Osteocyte (in vitro differentiated cells): Measurements from ENCODE around the gene APOBEC3F. TPM values are rescaled to one million over a fixed set of nuclear protein-coding genes. Genes with fewer than 3 reads are reported as not detected.
"Not testable (repeated sequence)": the region's sequence is repeated elsewhere in the genome, so short reads cannot be mapped to it uniquely, and the experiment has no call there.

Experiments
- DNase-seq: peaks from one replicate; pipeline ENCODE4 v3.0.0; 2021; ENCODE audit warnings: mixed read lengths; ENCODE audit not compliant: unreplicated experiment; ENCODE audit errors: extremely low spot score
- H3K27ac Mint-ChIP-seq: one replicate; pipeline ENCODE4 v1.8.0; 2021; ENCODE audit warnings: mild to moderate bottlenecking, mixed read lengths; ENCODE audit not compliant: unreplicated experiment
- H3K27me3 Mint-ChIP-seq: one replicate; pipeline ENCODE4 v1.8.0; 2021; ENCODE audit warnings: mixed read lengths; ENCODE audit not compliant: unreplicated experiment
- H3K36me3 Mint-ChIP-seq: one replicate; pipeline ENCODE4 v1.8.0; 2021; ENCODE audit warnings: mixed read lengths; ENCODE audit not compliant: unreplicated experiment
- H3K4me1 Mint-ChIP-seq: one replicate; pipeline ENCODE4 v1.8.0; 2021; ENCODE audit warnings: mixed read lengths; ENCODE audit not compliant: unreplicated experiment
- H3K4me3 Mint-ChIP-seq: one replicate; pipeline ENCODE4 v1.8.0; 2021; ENCODE audit warnings: mild to moderate bottlenecking, moderate library complexity, mixed read lengths; ENCODE audit not compliant: unreplicated experiment
- H3K9me3 Mint-ChIP-seq: one replicate; pipeline ENCODE4 v1.8.0; 2021; ENCODE audit warnings: mixed read lengths; ENCODE audit not compliant: unreplicated experiment
- total RNA-seq: library from RNA; stranded (reverse); gene quantifications from 2 replicates; pipeline ENCODE4 v1.2.1, GENCODE V29; 2021
- TF ChIP-seq, protein P1 (sequence below): fragments of 200-600 bp; sonication (generic); IDR thresholded peaks from 2 replicates; pipeline ENCODE4 v1.5.0; 2021; ENCODE audit warnings: antibody characterized with exemption, mild to moderate bottlenecking, moderate library complexity

The APOBEC3F gene
- total RNA-seq, 1 donor from 2014 or later: 9.9 TPM

DNA sequence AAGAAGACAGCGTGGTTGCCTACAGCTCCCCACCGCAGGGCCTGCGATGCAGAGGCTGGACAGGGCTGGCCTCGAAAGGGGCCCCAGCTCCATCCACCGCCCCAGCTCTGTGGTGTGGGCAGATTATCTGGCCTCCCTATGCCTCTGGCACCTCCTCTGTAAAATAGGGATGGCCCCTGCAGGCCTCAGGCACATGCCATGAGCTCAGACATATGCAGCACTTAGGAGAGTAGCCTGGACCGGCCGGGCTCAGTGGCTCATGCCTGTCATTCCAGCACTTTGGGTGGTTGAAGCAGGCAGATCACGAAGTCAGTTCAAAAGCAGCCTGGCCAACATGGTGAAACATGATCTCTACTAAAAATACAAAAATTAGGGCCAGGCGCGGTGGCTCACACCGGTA, 12.4 kb upstream of the APOBEC3F start:
- Mint-ChIP-seq H3K4me3 (no peak overlapping the region), H3K27ac (no peak overlapping the region), H3K9me3 (no peaks in the 10 kb centered on the region), H3K4me1 (no peaks in the 10 kb centered on the region), H3K27me3 (no peaks in the 10 kb centered on the region), H3K36me3 (peaks cover 2% of the 10 kb centered on the region)
- DNase-seq: no peak
- TF ChIP-seq, protein P1, sequence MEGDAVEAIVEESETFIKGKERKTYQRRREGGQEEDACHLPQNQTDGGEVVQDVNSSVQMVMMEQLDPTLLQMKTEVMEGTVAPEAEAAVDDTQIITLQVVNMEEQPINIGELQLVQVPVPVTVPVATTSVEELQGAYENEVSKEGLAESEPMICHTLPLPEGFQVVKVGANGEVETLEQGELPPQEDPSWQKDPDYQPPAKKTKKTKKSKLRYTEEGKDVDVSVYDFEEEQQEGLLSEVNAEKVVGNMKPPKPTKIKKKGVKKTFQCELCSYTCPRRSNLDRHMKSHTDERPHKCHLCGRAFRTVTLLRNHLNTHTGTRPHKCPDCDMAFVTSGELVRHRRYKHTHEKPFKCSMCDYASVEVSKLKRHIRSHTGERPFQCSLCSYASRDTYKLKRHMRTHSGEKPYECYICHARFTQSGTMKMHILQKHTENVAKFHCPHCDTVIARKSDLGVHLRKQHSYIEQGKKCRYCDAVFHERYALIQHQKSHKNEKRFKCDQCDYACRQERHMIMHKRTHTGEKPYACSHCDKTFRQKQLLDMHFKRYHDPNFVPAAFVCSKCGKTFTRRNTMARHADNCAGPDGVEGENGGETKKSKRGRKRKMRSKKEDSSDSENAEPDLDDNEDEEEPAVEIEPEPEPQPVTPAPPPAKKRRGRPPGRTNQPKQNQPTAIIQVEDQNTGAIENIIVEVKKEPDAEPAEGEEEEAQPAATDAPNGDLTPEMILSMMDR: no peak

DNA sequence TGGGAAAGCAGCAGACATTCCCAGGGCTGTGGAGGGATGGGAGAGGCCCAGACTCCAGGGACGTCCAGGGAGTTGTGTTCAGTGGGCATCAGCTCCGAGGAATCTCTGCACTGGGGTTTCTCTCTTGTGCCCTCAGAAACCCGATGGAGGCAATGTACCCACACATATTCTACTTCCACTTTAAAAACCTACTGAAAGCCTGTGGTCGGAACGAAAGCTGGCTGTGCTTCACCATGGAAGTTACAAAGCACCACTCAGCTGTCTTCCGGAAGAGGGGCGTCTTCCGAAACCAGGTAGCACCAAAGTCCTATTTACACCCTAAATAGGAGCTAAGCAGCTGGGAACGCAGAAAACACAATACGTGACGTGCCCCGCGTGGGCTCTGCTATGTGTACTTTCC, 11.4 kb upstream of the APOBEC3F start:
- no peak for DNase-seq
- TF ChIP-seq, protein P1: no peak
- Mint-ChIP-seq H3K27me3 (no peaks in the 10 kb centered on the region), H3K27ac (no peak overlapping the region), H3K9me3 (no peaks in the 10 kb centered on the region), H3K4me3 (no peak overlapping the region), H3K4me1 (peaks cover 2% of the 10 kb centered on the region), H3K36me3 (no peaks in the 10 kb centered on the region)

GRCh38 chr22:39030705-39031104, 10.0 kb upstream of the APOBEC3F start:
- Mint-ChIP-seq H3K27me3 (no peaks in the 10 kb centered on the region), H3K36me3 (no peaks in the 10 kb centered on the region), H3K4me1 (peaks cover 3% of the 10 kb centered on the region), H3K9me3 (no peaks in the 10 kb centered on the region), H3K4me3 (no peak overlapping the region), H3K27ac (no peak overlapping the region)
- DNase-seq: no peak
- TF ChIP-seq, protein P1: no peak

- not testable (repeated sequence) for H3K27me3 Mint-ChIP-seq, H3K4me1 Mint-ChIP-seq, H3K4me3 Mint-ChIP-seq, H3K36me3 Mint-ChIP-seq, H3K27ac Mint-ChIP-seq, H3K9me3 Mint-ChIP-seq, DNase-seq
Measured at GRCh38 chr22:39031434-39032295, 9.0 kb upstream of the APOBEC3F start.

GRCh38 chr22:39037071-39037470, 3.6 kb upstream of the APOBEC3F start:
- not testable (repeated sequence) for H3K36me3 Mint-ChIP-seq, H3K9me3 Mint-ChIP-seq, H3K27me3 Mint-ChIP-seq, DNase-seq, H3K27ac Mint-ChIP-seq, H3K4me3 Mint-ChIP-seq
- peaks cover 17% of the 10 kb centered on the region for H3K4me1 Mint-ChIP-seq

GRCh38 chr22:39039306-39040126, 1.1 kb upstream of the APOBEC3F start:
- peaks cover 14% of the 10 kb centered on the region for H3K4me1 Mint-ChIP-seq
- H3K9me3 Mint-ChIP-seq: no peaks in the 10 kb centered on the region
- H3K27me3 Mint-ChIP-seq: no peaks in the 10 kb centered on the region
- TF ChIP-seq, protein P1: no peak
- H3K4me3 Mint-ChIP-seq: peak overlapping the region; percentile 57
- H3K36me3 Mint-ChIP-seq: no peaks in the 10 kb centered on the region
- no peak for DNase-seq
- H3K27ac Mint-ChIP-seq: peak overlapping the region; percentile 62

DNA sequence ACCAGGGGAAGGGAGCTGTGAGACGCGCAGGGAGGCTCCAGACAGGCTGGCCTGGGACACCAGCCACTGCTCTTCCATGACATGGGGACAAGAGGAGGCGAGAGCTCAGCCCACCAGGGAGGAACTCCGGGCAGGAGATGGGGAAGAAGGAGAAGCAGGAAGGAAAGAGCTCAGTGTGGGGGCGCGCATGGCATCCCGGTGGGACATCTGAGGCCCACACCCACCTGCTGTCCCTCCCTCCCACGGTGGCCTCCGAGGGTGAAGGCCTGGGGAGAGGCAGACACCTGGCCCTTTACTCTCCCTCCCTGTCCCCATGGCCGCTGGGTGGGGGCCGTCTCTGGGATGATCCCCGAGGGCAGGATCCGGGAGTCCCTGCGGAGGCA, 518 bp upstream of the APOBEC3F start:
- H3K36me3 Mint-ChIP-seq, H3K27me3 Mint-ChIP-seq, DNase-seq, H3K9me3 Mint-ChIP-seq: not testable (repeated sequence)
- H3K27ac Mint-ChIP-seq: peak overlapping the region; percentile 62
- peak overlapping the region; percentile 57 for H3K4me3 Mint-ChIP-seq
- H3K4me1 Mint-ChIP-seq: peaks cover 14% of the 10 kb centered on the region
